ENCODE measurements around the gene PTTG1.

DNA sequence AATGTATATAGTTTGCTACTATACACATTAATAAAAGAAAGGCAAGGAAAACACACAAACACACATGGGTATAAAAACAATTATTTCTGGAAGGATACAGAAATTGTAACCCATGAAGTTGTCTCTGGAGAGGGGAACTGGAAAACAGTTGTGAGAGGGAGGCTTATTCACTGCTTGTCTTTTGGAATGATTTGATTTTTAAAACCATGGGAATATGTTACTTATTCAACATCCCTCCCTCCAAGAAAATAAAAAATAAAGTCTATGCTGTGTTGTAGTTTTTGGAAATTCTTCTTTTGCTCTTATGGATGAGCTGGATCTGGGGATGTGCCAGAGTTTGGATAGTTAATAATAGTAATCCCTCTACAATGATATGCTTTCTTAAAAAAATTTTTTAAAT is 45.2 kb upstream of the PTTG1 start:
- TF ChIP-seq CTCF (IDR thresholded peaks at IDR 0.05), result no peak
- no peak for TF ChIP-seq POLR2A (IDR thresholded peaks at IDR 0.05)
- no peak for TF ChIP-seq POLR2AphosphoS5 (IDR thresholded peaks at IDR 0.05)
- no peak for TF ChIP-seq EP300 (IDR thresholded peaks at IDR 0.05)
